GM21528 (cell line): ENCODE data around the gene TGFA.

Source experiments
- ATAC-seq: cut with Tn5 transposase; IDR thresholded peaks from one replicate; pipeline ENCODE4 v1.9.1; 2021; ENCODE audit warnings: mild to moderate bottlenecking, moderate library complexity; ENCODE audit not compliant: unreplicated experiment, low FRiP score

The TGFA gene

DNA sequence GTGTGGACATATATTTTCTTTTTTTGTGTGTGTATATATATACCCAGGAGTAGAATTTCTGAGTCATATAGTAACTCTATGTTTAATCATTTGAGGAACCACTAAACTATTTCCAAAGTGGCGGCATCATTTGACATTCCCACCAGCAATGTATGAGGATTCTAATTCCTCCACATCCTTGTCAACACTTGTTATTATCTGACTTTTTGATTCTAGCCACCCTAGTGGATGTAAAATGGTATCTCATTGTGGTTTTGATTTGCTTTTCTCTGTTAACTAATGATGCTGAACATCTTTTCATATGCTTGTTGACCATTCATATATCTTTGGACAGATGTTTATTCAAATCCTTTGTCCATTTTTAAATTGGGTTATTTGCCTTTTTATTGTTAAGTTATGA, 120.3 kb downstream of the TGFA start:
- no peak for ATAC-seq

DNA sequence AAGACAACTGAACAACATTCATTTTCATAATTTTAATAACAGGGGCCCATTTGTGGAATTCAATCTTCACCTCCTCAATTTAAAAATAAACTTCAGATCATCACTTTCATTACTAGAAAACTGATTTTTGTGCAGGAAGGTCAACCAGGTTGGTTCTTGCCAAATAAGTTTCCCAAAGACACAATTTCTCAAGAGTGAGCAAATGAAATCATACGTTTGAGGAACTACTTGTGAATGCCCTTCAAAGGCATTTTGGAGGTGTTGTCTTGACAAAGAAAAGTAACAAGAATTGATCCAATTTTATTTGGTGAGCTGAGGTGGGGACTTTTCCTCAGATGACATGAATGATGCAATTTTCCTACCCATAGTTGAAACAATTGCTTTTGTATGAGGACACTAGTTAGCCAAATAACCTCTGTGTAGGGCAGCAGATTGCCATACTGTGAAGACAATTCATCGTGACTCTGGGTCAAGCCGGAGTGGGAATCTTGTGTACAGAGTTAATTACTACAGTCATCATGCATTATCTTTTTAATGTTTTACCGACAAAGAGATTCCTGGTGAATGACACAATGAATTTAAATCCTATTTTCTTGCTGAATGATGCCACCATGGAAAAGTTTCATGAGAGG, 121.8 kb downstream of the TGFA start:
- ATAC-seq, result no peak

DNA sequence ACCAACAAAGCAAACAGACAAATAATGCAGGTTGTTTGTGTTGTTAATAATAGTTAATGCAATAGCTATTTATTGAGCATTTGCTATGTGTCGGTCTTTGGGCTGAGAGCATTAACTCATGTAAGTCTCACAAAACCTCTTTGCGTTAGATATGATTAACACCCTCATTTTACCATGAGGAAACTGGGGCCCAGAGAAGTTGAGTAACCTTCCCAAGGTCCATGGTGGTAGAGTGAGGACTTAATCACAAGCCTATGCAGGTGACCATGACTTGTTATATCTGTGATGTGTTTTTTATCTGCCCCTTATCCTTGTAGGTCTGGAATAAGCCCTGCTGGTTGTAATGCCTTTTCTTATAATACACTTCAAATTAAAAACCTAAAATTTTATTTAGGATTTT, 127.3 kb downstream of the TGFA start:
- no peak for ATAC-seq

DNA sequence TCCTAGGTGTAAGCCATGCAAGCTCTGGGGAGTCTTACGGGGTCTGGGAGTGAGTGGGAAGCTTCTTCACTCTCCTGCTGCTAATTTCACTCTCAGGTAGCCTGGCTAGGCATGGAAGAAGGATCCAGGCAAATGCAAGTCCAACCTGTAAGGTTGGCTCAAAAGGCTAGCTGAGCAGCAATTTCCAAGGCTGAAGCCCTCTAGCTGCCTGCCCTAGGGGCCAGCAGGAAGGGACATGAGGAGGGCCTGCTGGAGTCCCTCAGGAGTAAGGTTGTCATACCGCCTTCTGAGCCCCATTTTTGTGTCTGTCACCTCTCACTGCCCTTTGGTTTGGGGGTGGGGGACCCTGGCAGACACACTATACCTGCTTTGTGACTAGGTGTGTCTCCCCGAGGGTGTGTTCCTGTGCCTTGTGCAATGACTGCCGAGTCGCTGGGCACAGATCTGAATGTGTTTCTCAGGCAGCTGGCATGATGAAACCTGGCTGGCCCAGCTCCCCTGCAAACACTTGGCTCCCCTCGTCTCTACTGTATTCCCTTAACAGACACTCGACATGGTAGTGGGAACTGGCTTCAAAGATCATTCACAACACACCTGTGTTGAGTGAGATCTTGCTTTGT, 127.8 kb downstream of the TGFA start:
- no peak for ATAC-seq

DNA sequence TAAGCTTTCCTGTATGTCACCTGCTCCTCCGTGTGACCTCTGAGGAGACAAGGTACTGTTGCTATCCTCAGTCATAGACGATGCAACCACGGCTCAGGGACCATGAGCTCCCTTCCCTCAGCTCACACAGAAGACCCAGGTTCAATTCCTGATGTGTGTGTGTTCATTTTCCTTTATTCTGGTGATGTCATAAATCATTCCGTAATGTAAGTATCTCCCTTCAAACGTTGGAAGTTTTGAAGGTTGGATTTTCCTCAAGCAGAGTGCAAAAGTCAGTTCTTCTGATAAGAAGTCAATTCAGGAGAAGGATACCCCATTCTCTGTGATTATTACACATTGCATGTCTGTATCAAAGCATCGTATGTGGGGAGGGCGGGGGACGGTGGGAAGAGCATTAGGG, 132.9 kb downstream of the TGFA start:
- no peak for ATAC-seq

DNA sequence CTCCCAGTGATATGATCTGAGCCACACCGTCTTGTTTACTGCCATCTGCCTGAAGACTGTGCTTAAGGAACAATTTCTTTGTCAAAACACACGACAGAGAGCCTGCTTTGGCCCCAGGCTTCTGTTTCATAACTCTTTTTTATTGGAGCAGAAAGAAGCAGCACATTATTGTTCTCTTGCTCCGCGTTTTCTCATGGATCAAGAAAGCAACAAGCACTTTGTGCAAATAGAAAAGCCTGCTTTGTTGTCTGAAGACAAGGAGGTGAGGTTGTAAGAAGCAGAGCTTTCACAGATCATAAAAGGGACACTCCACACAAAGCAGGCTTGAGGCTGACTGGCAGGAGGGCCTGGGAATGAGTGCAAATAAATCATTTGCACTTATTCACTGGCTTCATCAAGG, 133.5 kb downstream of the TGFA start:
- ATAC-seq, result no peak

DNA sequence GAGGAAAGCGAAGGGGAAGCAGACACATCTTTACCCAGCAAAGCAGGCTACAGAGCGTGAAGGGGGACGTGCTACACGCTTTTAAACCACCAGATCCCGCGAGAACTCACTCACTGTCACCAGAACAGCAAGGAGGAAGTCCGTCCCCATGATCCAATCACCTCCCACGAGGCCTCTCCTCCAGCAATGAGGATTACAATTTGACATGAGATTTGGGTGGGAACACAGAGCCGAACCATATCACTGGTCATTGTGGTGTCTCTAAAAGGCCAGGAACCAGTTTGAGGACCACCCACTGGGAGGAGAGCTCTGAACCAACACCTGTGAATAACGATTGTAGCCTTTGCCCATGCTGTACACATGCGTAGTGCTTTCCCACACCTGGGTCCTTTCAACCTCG, 135.1 kb downstream of the TGFA start:
- ATAC-seq, result no peak

DNA sequence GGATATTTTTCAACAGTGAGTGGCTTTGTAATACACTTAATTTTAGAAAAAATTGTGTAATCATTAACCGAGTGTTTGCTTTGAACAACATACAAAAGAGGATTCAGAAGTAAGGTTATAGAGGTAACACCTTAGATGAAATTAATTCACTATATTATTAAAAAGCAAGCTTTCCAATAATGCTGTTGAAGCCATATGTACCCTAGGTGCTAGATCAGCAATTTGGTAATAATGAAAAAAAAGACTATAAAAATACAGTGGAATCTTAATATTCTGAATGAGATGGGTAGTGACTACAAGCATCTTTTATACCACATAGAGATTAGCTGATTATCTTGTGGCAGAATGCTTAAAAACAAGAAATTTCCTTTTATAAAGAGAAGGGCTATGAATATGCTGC, 136.6 kb downstream of the TGFA start:
- ATAC-seq, result no peak

DNA sequence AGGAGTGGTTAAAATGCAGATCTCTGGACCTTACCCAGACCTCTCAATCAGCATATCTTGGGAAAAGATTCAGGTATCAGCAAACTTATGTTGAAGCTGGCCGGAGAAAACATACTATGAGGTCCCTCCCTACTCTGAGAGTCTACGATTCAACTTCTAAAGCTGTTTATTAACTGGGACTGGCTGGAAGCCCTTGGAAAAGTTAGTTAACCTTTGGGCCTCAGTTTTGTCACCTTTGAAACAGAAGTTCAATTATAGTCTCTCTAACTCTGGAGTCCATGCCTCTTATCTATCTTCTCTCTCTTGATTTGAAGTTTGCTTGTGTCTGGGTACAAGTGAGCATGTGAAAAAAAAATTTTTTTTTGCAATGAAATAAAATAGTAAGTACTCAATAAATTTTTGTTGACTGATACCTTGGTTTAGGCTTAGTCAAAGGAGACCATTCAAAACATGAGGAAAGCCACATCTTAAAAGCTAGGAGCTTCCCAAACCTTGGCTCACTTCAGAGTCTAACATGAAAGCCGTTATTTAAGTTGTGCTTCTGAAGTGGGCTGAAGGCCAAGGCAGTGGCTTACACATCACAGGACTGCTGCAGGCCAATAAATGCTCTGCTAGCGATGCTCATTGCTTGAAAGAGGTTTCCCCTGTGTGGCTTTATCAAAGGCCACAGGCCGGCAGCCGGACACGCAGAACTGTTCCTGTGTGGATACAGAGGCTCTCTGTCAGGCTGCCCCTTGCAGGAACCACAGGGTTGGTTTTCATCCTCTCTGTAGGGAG, 141.1 kb downstream of the TGFA start:
- ATAC-seq, result no peak

DNA sequence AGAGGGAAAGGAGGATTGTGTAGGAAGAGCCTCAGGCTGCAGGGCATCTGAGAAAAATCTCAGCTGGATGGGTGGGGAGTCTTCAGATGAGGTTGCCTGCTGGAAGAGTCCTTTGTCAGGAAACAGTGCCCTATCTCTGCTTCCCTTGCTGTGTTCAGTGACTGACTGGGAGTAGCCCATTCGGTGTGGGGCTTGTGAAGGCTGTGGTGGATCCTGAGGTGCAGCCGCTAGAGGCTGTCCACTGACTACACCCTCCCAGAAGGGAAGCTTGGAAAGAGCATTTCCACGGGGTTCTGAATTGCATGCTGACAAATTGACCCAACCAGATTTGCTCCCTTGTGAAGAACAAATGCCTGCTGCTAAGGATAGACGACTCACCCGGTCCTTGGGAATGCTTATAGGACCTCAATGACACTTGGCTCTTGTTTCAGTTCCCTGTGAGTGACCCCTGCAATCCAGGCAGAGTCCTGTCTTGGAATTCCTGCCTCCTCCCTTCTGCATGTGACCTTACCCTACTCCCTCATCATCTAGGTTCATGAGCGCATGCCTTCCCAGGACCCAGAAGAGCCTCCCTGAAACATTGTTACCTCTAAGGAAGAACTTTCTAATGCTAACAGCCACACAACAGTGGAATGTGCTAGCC, 142.0 kb downstream of the TGFA start:
- no peak for ATAC-seq

DNA sequence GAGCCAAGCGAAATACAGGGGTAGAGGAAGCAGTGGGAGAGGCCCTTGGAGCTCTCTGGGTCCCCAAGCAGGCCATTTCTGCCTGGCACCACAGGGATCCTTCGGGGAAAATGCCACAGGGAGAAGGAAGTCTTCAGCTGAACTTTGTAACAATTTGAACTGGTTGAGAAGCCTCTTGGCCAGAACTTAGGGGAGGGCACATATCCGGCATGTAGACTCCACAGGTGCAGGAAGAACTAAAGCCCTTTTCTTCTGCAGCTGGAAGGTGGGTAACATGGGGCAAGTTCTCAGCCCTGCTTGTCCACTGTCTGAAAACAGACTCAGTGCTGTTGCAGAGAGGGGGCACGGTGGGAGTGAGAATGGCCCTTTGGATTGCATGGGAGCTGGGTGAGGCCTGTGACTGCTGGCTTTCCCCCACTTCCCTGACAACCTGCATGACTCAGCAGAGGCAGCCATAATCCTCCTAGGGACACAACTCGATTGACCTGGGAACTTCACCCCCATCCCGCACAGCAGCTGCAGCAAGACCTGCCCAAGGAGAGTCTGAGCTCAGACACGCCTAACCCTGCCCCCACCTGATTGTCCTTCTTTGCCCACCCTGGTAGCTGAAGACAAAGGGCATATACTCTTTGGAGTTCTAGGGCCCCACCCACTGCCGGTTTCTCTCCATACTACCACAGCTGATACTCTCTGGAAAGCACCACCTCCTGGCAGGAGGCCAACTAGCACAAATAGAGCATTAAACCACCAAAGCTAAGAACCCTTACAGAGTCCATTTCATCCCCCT, 150.2 kb downstream of the TGFA start:
- no peak for ATAC-seq

DNA sequence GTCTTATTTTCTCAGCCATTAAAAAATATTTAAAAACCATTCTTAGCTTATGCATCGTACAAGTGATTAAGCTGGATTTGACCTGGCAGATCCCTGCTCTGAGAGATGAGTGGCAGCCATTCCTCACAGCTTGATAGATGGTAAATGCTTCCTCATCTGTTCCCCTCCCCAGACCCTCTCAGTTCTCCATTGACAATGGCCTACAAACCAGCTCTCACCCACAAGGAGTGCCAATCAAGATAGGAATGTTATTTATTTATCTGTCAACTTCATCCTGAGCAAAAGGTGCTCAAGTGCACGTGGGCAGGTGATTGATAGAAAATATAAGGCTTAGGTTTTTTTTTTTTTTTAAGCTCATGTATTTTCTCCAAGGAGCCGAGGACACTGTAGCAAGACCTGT, 153.1 kb downstream of the TGFA start:
- no peak for ATAC-seq

DNA sequence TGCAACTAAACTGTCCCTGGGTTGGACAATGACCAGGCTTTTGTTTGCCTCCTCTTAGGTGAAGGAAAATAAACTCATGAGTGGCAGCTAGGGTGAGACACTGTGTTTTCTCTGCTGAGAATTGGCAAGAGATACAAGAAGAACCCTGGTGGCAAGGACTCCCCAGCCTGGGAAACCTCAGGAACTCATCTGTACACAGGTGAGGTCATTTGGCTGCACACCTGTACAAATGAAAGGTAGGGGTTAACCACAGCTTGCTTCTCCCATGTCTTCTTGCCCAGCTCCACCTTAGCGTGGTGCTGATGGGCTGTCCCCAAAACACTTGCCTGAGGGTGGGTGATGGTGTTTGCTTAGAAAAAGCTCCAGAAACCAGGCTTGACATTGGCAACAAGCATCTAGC, 154.6 kb downstream of the TGFA start:
- no peak for ATAC-seq
